ENCODE results near the gene PPARG. TPM values are rescaled to one million over a fixed set of nuclear protein-coding genes. Genes with fewer than 3 reads are reported as not detected.
A peak's percentile ranks its signal among the peaks of the same experiment; 100 is the strongest.

Gene PPARG
- total RNA-seq, 1 experiment from 2014 or later, result 7.1 TPM

- H3K4me1 Mint-ChIP-seq (ENCODE audit: insufficient read depth, unreplicated experiment), result peaks cover 14% of the 10 kb centered on the region
- no peaks in the 10 kb centered on the region for H3K9me3 Mint-ChIP-seq (ENCODE audit: unreplicated experiment)
- no TSS peak for BruUV-seq (replicated peaks)
- intact Hi-C loops (cut with micrococcal nuclease), result no loop called here
- no peak for DNase-seq (ENCODE audit: unreplicated experiment)
- POLR2A ChIA-PET, result no interaction called here
- H3K4me3 Mint-ChIP-seq (ENCODE audit: unreplicated experiment), result no peak overlapping the region
- H3K27ac Mint-ChIP-seq (ENCODE audit: low read depth, unreplicated experiment), result no peak overlapping the region
- TF ChIP-seq CTCF (IDR thresholded peaks at IDR 0.05; ENCODE audit: unreplicated experiment), result no peak
- H3K27me3 Mint-ChIP-seq (ENCODE audit: insufficient read depth, unreplicated experiment), result no peaks in the 10 kb centered on the region
- H3K36me3 Mint-ChIP-seq (ENCODE audit: insufficient read depth, unreplicated experiment), result no peaks in the 10 kb centered on the region
- CTCF ChIA-PET, result no interaction called here
These were observed 154.0 kb downstream of the PPARG start for GRCh38 chr3:12442654-12443501.

GRCh38 chr3:12443781-12444522 lies 155.1 kb downstream of the PPARG start:
- Mint-ChIP-seq H3K27me3 (ENCODE audit: insufficient read depth, unreplicated experiment) (no peaks in the 10 kb centered on the region), H3K4me3 (ENCODE audit: unreplicated experiment) (no peak overlapping the region), H3K36me3 (ENCODE audit: insufficient read depth, unreplicated experiment) (no peaks in the 10 kb centered on the region), H3K27ac (ENCODE audit: low read depth, unreplicated experiment) (no peak overlapping the region), H3K4me1 (ENCODE audit: insufficient read depth, unreplicated experiment) (peaks cover 14% of the 10 kb centered on the region), H3K9me3 (ENCODE audit: unreplicated experiment) (no peaks in the 10 kb centered on the region)
- TF ChIP-seq CTCF (IDR thresholded peaks at IDR 0.05; ENCODE audit: unreplicated experiment), result no peak
- POLR2A ChIA-PET, result no interaction called here
- no TSS peak for BruUV-seq (replicated peaks)
- CTCF ChIA-PET, result no interaction called here
- intact Hi-C loops (cut with micrococcal nuclease), result no loop called here
- DNase-seq (ENCODE audit: unreplicated experiment), result no peak

- DNase-seq (ENCODE audit: unreplicated experiment), result peak; percentile 52
- intact Hi-C loops (cut with micrococcal nuclease), result no loop called here
- Mint-ChIP-seq H3K4me3 (ENCODE audit: unreplicated experiment) (no peak overlapping the region), H3K4me1 (ENCODE audit: insufficient read depth, unreplicated experiment) (peaks cover 14% of the 10 kb centered on the region), H3K27me3 (ENCODE audit: insufficient read depth, unreplicated experiment) (no peaks in the 10 kb centered on the region), H3K36me3 (ENCODE audit: insufficient read depth, unreplicated experiment) (no peaks in the 10 kb centered on the region), H3K9me3 (ENCODE audit: unreplicated experiment) (no peaks in the 10 kb centered on the region), H3K27ac (ENCODE audit: low read depth, unreplicated experiment) (no peak overlapping the region)
- BruUV-seq (replicated peaks), result no TSS peak
- TF ChIP-seq CTCF (IDR thresholded peaks at IDR 0.05; ENCODE audit: unreplicated experiment), result no peak
- POLR2A ChIA-PET, result no interaction called here
- CTCF ChIA-PET, result no interaction called here
These were observed 156.0 kb downstream of the PPARG start for GRCh38 chr3:12444582-12445471.

Data from MCF 10A (cell line).